Stomach (tissue), 9 donors: ENCODE results near the gene DNAJC1. TPM values are rescaled to one million over a fixed set of nuclear protein-coding genes. Genes with fewer than 3 reads are reported as not detected.

Experiments used
- DNase-seq, 2 donors: peaks; one replicate each; pipeline versions ENCODE4 v3.0.0 to v3.0.0-alpha.2; 2013 to 2019
- H3K27ac ChIP-seq, 5 donors: fragments of 200-600 bp in 4 of 5; sonication (generic) in 4 of 5; one replicate each; pipeline ENCODE4 v1.5.1; 2013 to 2019; ENCODE audit warnings: mild to moderate bottlenecking in 1 of 5, moderate library complexity in 1 of 5
- H3K27me3 ChIP-seq, 3 donors: fragments of 200-600 bp; sonication (generic); one replicate each; pipeline ENCODE4 v1.5.1; 2017 to 2019; ENCODE audit warnings: mixed run types in 1 of 3
- H3K36me3 ChIP-seq, 4 donors: fragments of 200-600 bp; sonication (generic); 1 replicate in 3 of 4; 2 replicates in 1 of 4; pipeline ENCODE4 v1.5.1; 2016 to 2019
- H3K4me1 ChIP-seq, 4 donors: fragments of 200-600 bp; sonication (generic); one replicate each; pipeline ENCODE4 v1.5.1; 2016 to 2019
- H3K4me3 ChIP-seq, 4 donors: fragments of 200-600 bp; sonication (generic) in 3 of 4; one replicate each; pipeline ENCODE4 v1.5.1; 2016 to 2019; ENCODE audit warnings: mild to moderate bottlenecking in 1 of 4
- H3K9me3 ChIP-seq, 4 donors: fragments of 200-600 bp; sonication (generic); one replicate each; pipeline ENCODE4 v1.5.1; 2016 to 2019
- EP300 ChIP-seq: sonication (generic); formaldehyde crosslinking; IDR thresholded peaks from one replicate; pipeline ENCODE4 v1.6.1; 2017; ENCODE audit warnings: antibody characterized with exemption
- POLR2A ChIP-seq, 4 donors: fragments of 450-650 bp; IDR thresholded peaks; one replicate each; pipeline ENCODE4 v1.6.1; 2016; ENCODE audit warnings: antibody characterized with exemption in 4 of 4, control low read depth in 2 of 4, mild to moderate bottlenecking in 1 of 4, moderate library complexity in 1 of 4
- POLR2AphosphoS5 ChIP-seq, 3 donors: sonication (generic); formaldehyde crosslinking; IDR thresholded peaks; one replicate each; pipeline ENCODE4 v1.6.1; 2016; ENCODE audit warnings: antibody characterized with exemption in 3 of 3
- WGBS, 5 donors: extraction: QIAGEN DNeasy Blood & Tissue Kit in 3 of 5; methylation state at CpG; one replicate each; pipeline versions ENCODE4 v1.1.5 to v1.1.7; 2013 to 2018; 5-methylcytosine and 5-hydroxymethylcytosine counted together
- intact Hi-C: fragments of 100-400 bp; cut with DNase I; formaldehyde crosslinking; loops from one replicate; pipeline ENCODE4 v1.15.1; 2023; ENCODE audit warnings: low total_unique reads
- polyA plus RNA-seq, 3 donors: library from polyadenylated mRNA; stranded (reverse); fragments of 200-250 nt; gene quantifications; one replicate each; pipeline ENCODE4 v1.2.3, GENCODE V29; 2013
- total RNA-seq, 5 donors: library from RNA; depleted of rRNA; stranded (reverse); fragments of >200 nt; gene quantifications; one replicate each; pipeline versions ENCODE4 v1.1.0 to v1.2.3, GENCODE V29; 2014 to 2016
- TF ChIP-seq, protein P1 (sequence below), 7 experiments: fragments of 450-650 bp in 4 of 7; fragments of 200-600 bp in 3 of 7; sonication (generic) in 3 of 7; IDR thresholded peaks; one replicate each; pipeline ENCODE4 v1.5.1; 2016 to 2019; ENCODE audit warnings: antibody characterized with exemption in 7 of 7, control low read depth in 2 of 7, mild to moderate bottlenecking in 1 of 7
- donor health status: healthy with polysubstance abuse.
- donor health status: Bipolar disorder and iron deficiency.
- donor health status: healthy.

Gene DNAJC1
- total and polyA plus RNA-seq, 8 donors, result 16.3 to 344 (median 29.9) TPM

DNA sequence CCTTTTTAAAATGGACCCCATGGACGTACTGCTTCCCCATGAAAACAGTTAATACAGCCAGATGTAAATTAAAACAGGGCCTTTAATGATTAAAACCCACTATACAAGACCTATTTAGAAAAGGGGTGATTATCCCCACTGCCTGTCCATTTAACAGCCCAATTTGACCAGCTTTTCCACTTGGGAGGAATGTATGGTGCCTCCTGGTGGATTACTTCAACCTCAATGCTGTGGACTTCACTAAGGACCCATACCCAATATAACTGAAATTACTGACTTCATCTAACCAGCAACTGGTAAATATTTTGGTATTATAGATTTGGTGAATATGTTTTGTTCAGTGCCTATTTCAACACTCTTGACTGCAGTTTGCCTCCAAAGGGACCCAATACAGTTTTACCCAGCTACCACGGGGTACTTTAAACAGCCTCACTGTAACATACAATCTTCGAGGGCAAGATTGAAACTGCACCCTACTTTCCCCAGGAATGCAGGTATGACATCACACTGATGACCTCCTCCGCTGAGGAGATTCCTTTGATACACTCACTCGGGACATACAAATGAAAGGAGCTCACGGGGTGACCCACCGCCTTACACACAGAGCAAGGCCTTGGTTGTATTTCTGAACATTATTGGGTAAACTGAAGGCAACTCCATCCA, 192.8 kb downstream of the DNAJC1 start:
- Histone ChIP-seq H3K4me3 (no peak overlapping the region), H3K27ac (no peak overlapping the region), H3K4me1 (no peaks in the 10 kb centered on the region), H3K9me3 (no peaks in the 10 kb centered on the region), H3K27me3 (no peaks in the 10 kb centered on the region), H3K36me3 (peaks cover 0 to 24% (median 4%) of the 10 kb centered on the region in 4 donors)
- DNase-seq, result no peak
- TF ChIP-seq POLR2AphosphoS5 (IDR thresholded peaks at IDR 0.05) (no peak), POLR2A (IDR thresholded peaks at IDR 0.05) (no peak), EP300 (no peak)
- TF ChIP-seq, protein P1, sequence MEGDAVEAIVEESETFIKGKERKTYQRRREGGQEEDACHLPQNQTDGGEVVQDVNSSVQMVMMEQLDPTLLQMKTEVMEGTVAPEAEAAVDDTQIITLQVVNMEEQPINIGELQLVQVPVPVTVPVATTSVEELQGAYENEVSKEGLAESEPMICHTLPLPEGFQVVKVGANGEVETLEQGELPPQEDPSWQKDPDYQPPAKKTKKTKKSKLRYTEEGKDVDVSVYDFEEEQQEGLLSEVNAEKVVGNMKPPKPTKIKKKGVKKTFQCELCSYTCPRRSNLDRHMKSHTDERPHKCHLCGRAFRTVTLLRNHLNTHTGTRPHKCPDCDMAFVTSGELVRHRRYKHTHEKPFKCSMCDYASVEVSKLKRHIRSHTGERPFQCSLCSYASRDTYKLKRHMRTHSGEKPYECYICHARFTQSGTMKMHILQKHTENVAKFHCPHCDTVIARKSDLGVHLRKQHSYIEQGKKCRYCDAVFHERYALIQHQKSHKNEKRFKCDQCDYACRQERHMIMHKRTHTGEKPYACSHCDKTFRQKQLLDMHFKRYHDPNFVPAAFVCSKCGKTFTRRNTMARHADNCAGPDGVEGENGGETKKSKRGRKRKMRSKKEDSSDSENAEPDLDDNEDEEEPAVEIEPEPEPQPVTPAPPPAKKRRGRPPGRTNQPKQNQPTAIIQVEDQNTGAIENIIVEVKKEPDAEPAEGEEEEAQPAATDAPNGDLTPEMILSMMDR (IDR thresholded peaks at IDR 0.05), result no peak
- 95 to 99% (median 98%) methylated on average over 7 of the region's 7 CpGs for WGBS, 5 donors
- intact Hi-C loops, result no loop called here

DNA sequence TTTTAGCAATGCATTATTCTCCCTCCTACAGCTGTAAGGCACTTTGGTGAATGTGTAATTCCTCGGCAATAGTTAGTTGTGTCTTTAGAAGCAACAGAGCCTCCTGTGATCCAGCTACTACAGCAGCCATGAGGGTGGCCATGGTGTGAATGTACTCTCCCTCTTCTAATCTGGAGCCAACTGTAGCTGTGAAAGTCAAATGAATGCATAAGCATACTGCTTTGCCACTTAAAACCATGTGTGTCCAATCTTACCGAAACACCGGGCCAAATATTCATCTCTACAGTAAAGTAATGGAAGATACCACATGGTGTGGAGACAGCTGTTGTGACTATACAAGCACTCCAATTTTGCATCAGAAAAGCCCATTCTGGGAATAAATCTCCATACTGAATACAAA, 195.0 kb downstream of the DNAJC1 start:
- intact Hi-C loops, result no loop called here
- 86 to 93% (median 91%) methylated on average over 3 of the region's 3 CpGs for WGBS, 5 donors

DNA sequence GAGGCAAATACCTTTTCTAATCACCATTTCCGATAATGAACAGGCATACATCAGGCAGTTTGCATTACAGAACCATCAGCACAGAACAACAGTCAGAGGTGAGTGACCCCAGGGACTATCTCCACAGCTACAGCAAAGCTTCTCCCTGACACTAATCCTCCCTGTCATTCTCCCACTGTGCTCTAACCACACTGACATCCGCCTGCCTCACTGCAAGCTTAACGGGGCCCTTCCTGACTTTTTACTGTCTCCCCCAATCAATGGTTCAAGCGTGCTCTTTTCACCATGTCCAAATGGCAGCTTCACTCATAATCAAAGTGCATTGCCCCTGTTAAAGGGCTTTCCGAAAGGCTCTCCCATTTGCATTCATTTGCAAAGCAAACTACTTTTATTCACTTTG, 196.3 kb downstream of the DNAJC1 start:
- H3K4me1 ChIP-seq, result no peaks in the 10 kb centered on the region
- DNase-seq, result no peak
- intact Hi-C loops, result no loop called here
- WGBS, 5 donors, result 39 to 71% (median 48%) methylated on average over 5 of the region's 5 CpGs
- H3K4me3 ChIP-seq, result no peak overlapping the region
- H3K27ac ChIP-seq, result no peak overlapping the region
- H3K9me3 ChIP-seq, result no peaks in the 10 kb centered on the region
- no peaks in the 10 kb centered on the region for H3K27me3 ChIP-seq
- peaks cover 0 to 12% (median 0%) of the 10 kb centered on the region in 4 donors for H3K36me3 ChIP-seq
- no peak for TF ChIP-seq EP300
- TF ChIP-seq, protein P1 (IDR thresholded peaks at IDR 0.05), result no peak
- TF ChIP-seq POLR2A (IDR thresholded peaks at IDR 0.05), result no peak
- TF ChIP-seq POLR2AphosphoS5 (IDR thresholded peaks at IDR 0.05), result no peak

More for the DNA sequence above, 195.0 kb downstream of the DNAJC1 start:
- Histone ChIP-seq H3K27ac (no peak overlapping the region), H3K4me1 (no peaks in the 10 kb centered on the region), H3K4me3 (no peak overlapping the region), H3K9me3 (no peaks in the 10 kb centered on the region), H3K36me3 (peaks cover 0 to 10% (median under 1%) of the 10 kb centered on the region in 4 donors), H3K27me3 (no peaks in the 10 kb centered on the region)
- no peak for DNase-seq
- TF ChIP-seq EP300 (no peak), POLR2AphosphoS5 (IDR thresholded peaks at IDR 0.05) (no peak), POLR2A (IDR thresholded peaks at IDR 0.05) (no peak)
- TF ChIP-seq, protein P1 (IDR thresholded peaks at IDR 0.05), result no peak

DNA sequence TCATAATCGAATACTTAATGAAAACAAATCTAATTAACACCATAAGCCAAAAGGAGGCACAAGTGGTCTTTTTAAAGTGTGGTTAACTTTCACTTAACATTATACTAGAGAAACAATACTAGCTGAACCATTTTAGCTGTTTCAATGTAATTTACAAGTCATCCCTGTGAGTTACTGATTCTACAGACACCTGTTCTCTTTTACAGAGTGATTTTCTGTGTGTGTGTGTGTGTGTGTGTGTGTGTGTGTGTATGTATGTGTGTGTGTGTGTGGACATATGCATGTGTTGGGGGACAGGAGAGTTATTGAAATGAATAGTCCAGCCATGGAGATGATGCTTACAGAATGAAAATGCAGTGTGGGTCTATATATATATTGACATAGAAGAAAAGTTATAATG, 200.2 kb downstream of the DNAJC1 start:
- 0 to 50% (median 35%) methylated on average over 1 of the region's 1 CpG for WGBS, 5 donors
- intact Hi-C loops, result no loop called here
- no peak for TF ChIP-seq POLR2A (IDR thresholded peaks at IDR 0.05)

DNA sequence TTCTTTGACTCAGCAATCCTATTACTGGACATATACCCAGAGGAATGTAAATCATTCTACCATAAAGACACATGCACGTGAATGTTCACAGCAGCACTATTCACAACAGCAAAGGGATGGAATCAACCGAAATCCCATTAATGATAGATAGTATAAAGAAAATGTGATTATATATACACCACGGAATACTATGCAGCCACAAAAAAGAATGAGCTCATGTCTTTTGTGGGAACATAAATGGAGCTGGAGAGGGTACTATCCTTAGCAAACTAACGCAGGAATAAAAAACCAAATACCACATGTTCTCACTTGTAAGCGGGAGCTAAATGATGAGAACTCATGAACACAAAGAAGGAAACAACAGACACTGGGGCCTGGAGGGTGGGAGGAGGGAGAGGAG, 201.9 kb downstream of the DNAJC1 start:
- no peaks in the 10 kb centered on the region for H3K9me3 ChIP-seq
- DNase-seq, result no peak
- H3K4me3 ChIP-seq, result no peak overlapping the region
- peaks cover 0 to 21% (median 14%) of the 10 kb centered on the region in 4 donors for H3K36me3 ChIP-seq
- TF ChIP-seq EP300, result no peak
- TF ChIP-seq, protein P1 (IDR thresholded peaks at IDR 0.05), result no peak
- no peak for TF ChIP-seq POLR2AphosphoS5 (IDR thresholded peaks at IDR 0.05)
- no peak for TF ChIP-seq POLR2A (IDR thresholded peaks at IDR 0.05)
- no peak overlapping the region for H3K27ac ChIP-seq
- H3K27me3 ChIP-seq, result no peaks in the 10 kb centered on the region
- WGBS, 5 donors, result 95 to 98% (median 96%) methylated on average over 5 of the region's 5 CpGs
- intact Hi-C loops, result no loop called here
- H3K4me1 ChIP-seq, result no peaks in the 10 kb centered on the region

More for the DNA sequence above, 200.2 kb downstream of the DNAJC1 start:
- H3K4me1 ChIP-seq, result no peaks in the 10 kb centered on the region
- H3K27me3 ChIP-seq, result no peaks in the 10 kb centered on the region
- no peaks in the 10 kb centered on the region for H3K9me3 ChIP-seq
- no peak overlapping the region for H3K4me3 ChIP-seq
- H3K36me3 ChIP-seq, result peaks cover 0 to 21% (median under 1%) of the 10 kb centered on the region in 4 donors
- H3K27ac ChIP-seq, result no peak overlapping the region
- no peak for DNase-seq
